Smooth muscle cell (in vitro differentiated cells): ENCODE data around the gene ASNS. TPM values are rescaled to one million over a fixed set of nuclear protein-coding genes. Genes with fewer than 3 reads are reported as not detected.
A peak's percentile ranks its signal among the peaks of the same experiment; 100 is the strongest.
"Not testable (repeated sequence)": the region's sequence is repeated elsewhere in the genome, so short reads cannot be mapped to it uniquely, and the experiment has no call there.

Source experiments
- DNase-seq: peaks from one replicate; lab custom pipeline; 2025; ENCODE audit not compliant: unreplicated experiment; lab: John Stamatoyannopoulos, UW
- H2AFZ ChIP-seq: fragments of 200-600 bp; sonication (generic); 2 replicates; pipeline ENCODE4 v1.6.0; 2016; ENCODE audit warnings: antibody characterized with exemption, low read depth, mild to moderate bottlenecking
- H3F3A ChIP-seq: fragments of 200-600 bp; sonication (generic); 2 replicates; pipeline ENCODE4 v1.6.0; 2017; ENCODE audit warnings: antibody characterized with exemption, low read depth
- H3K27ac ChIP-seq: fragments of 200-600 bp; sonication (generic); 2 replicates; pipeline ENCODE4 v1.5.1; 2016; ENCODE audit warnings: low read depth, mild to moderate bottlenecking
- H3K27me3 ChIP-seq: fragments of 200-600 bp; sonication (generic); 2 replicates; pipeline ENCODE4 v1.6.1; 2016; ENCODE audit warnings: low read depth, mild to moderate bottlenecking
- H3K36me3 ChIP-seq: fragments of 200-600 bp; sonication (generic); 2 replicates; pipeline ENCODE4 v1.5.1; 2016; ENCODE audit warnings: low read depth
- H3K4me1 ChIP-seq: fragments of 200-600 bp; sonication (generic); 2 replicates; pipeline ENCODE4 v1.5.1; 2016; ENCODE audit warnings: low read depth
- H3K4me2 ChIP-seq: fragments of 200-600 bp; sonication (generic); 2 replicates; pipeline ENCODE4 v1.6.0; 2016; ENCODE audit warnings: mild to moderate bottlenecking
- H3K4me3 ChIP-seq: fragments of 200-600 bp; sonication (generic); 2 replicates; pipeline ENCODE4 v1.5.1; 2016; ENCODE audit warnings: mild to moderate bottlenecking
- H3K79me2 ChIP-seq: fragments of 200-600 bp; sonication (generic); 2 replicates; pipeline ENCODE4 v1.6.0; 2016; ENCODE audit warnings: low read depth, mild to moderate bottlenecking
- H3K9ac ChIP-seq: fragments of 200-600 bp; sonication (generic); 2 replicates; pipeline ENCODE4 v1.6.0; 2016; ENCODE audit warnings: low read depth
- H3K9me3 ChIP-seq: fragments of 200-600 bp; sonication (generic); replicated peaks from 2 replicates; pipeline ENCODE4 v1.5.1; 2016; ENCODE audit warnings: low read depth
- H4K20me1 ChIP-seq: fragments of 200-600 bp; sonication (generic); 2 replicates; pipeline ENCODE4 v1.6.0; 2016; ENCODE audit warnings: low read depth
- CTCF ChIP-seq: fragments of 200-600 bp; sonication (generic); IDR thresholded peaks from 2 replicates; pipeline ENCODE4 v1.5.1; 2017; ENCODE audit warnings: borderline replicate concordance, mild to moderate bottlenecking, antibody characterized with exemption; ENCODE audit not compliant: insufficient read depth, poor library complexity, severe bottlenecking
- WGBS: methylation state at CpG from one replicate; pipeline ENCODE4 v1.1.7; 2016; ENCODE audit warnings: low lambda C conversion rate; 5-methylcytosine and 5-hydroxymethylcytosine counted together
- polyA plus RNA-seq: library from polyadenylated mRNA; unstranded; fragments of >200 nt; fragmentation: Nextera tagmentation; extraction: Ambion mirVana; gene quantifications from 2 replicates; pipeline ENCODE4 v1.2.1, GENCODE V29; 2016
- total RNA-seq: library from RNA; depleted of rRNA; stranded (reverse); fragments of >200 nt; gene quantifications from 2 replicates; pipeline ENCODE4 v1.2.3, GENCODE V29; 2014

The ASNS gene
- total and polyA plus RNA-seq, 2 experiments from 2014 or later, result 56.7 to 68.8 TPM

GRCh38 chr7:97874894-97875293, 2.7 kb upstream of the ASNS start:
- not testable (repeated sequence) for H3F3A ChIP-seq, H3K9ac ChIP-seq, H3K9me3 ChIP-seq, H3K4me3 ChIP-seq, H3K4me2 ChIP-seq, H2AFZ ChIP-seq, H3K27ac ChIP-seq, H4K20me1 ChIP-seq, H3K36me3 ChIP-seq, H3K27me3 ChIP-seq, DNase-seq, H3K4me1 ChIP-seq
- WGBS, result 90% methylated on average over 4 of the region's 4 CpGs
- peaks cover 23% of the 10 kb centered on the region for H3K79me2 ChIP-seq

- H3K9me3 ChIP-seq, result no peaks in the 10 kb centered on the region
- H4K20me1 ChIP-seq, result peaks cover 8% of the 10 kb centered on the region
- WGBS, result 48% methylated on average over 3 of the region's 3 CpGs
- H3K79me2 ChIP-seq, result peaks cover 29% of the 10 kb centered on the region
- no peak for DNase-seq
- no peak overlapping the region for H2AFZ ChIP-seq
- no peak overlapping the region for H3K4me3 ChIP-seq
- H3K9ac ChIP-seq, result no peak overlapping the region
- no peaks in the 10 kb centered on the region for H3K36me3 ChIP-seq
- H3K27me3 ChIP-seq, result no peaks in the 10 kb centered on the region
- peaks cover 8% of the 10 kb centered on the region for H3K4me1 ChIP-seq
- H3F3A ChIP-seq, result no peaks in the 10 kb centered on the region
- H3K27ac ChIP-seq, result no peak overlapping the region
- no peak for TF ChIP-seq CTCF
- no peak overlapping the region for H3K4me2 ChIP-seq
Measured at GRCh38 chr7:97873606-97874005, 1.4 kb upstream of the ASNS start.

- Histone ChIP-seq H3K79me2 (peaks cover 32% of the 10 kb centered on the region), H3K9ac (peak overlapping the region; percentile 77), H3K4me1 (peaks cover 8% of the 10 kb centered on the region), H3K27ac (peak overlapping the region; percentile 52), H3K9me3 (no peaks in the 10 kb centered on the region), H4K20me1 (peaks cover 8% of the 10 kb centered on the region), H3K27me3 (no peaks in the 10 kb centered on the region), H3K36me3 (no peaks in the 10 kb centered on the region), H3K4me3 (peak overlapping the region; percentile 86), H3K4me2 (peak overlapping the region; percentile 87), H2AFZ (peak overlapping the region; percentile 88), H3F3A (no peaks in the 10 kb centered on the region)
- no peak for DNase-seq
- no peak for TF ChIP-seq CTCF
- 5% methylated on average over 15 of the region's 21 CpGs for WGBS
Measured at GRCh38 chr7:97871659-97872024, 566 bp downstream of the ASNS start.

GRCh38 chr7:97868788-97869187, 3.4 kb downstream of the ASNS start:
- no peak overlapping the region for H3K9ac ChIP-seq
- H3K4me2 ChIP-seq, result no peak overlapping the region
- no peak for DNase-seq
- H2AFZ ChIP-seq, result no peak overlapping the region
- TF ChIP-seq CTCF, result no peak
- H3K27me3 ChIP-seq, result no peaks in the 10 kb centered on the region
- no peaks in the 10 kb centered on the region for H3F3A ChIP-seq
- peaks cover 8% of the 10 kb centered on the region for H4K20me1 ChIP-seq
- H3K36me3 ChIP-seq, result peaks cover 3% of the 10 kb centered on the region
- H3K4me3 ChIP-seq, result no peak overlapping the region
- no peaks in the 10 kb centered on the region for H3K9me3 ChIP-seq
- peaks cover 32% of the 10 kb centered on the region for H3K79me2 ChIP-seq
- H3K4me1 ChIP-seq, result peaks cover 8% of the 10 kb centered on the region
- 92% methylated on average over 10 of the region's 10 CpGs for WGBS
- H3K27ac ChIP-seq, result no peak overlapping the region
